ENCODE results near the gene PDE1A. TPM values are rescaled to one million over a fixed set of nuclear protein-coding genes. Genes with fewer than 3 reads are reported as not detected.
"Not testable (repeated sequence)": the region's sequence is repeated elsewhere in the genome, so short reads cannot be mapped to it uniquely, and the experiment has no call there.

PDE1A gene
- polyA plus RNA-seq, 10 donors: 10.4 to 22.1 (median 14.2) TPM

- DNase-seq: no peak
These were observed 14.0 kb downstream of the PDE1A start for GRCh38 chr2:182412858-182413257.

- DNase-seq: no peak
These were observed 16.7 kb downstream of the PDE1A start for GRCh38 chr2:182410120-182410519.

GRCh38 chr2:182406221-182406620, 20.6 kb downstream of the PDE1A start:
- no peak for DNase-seq

- DNase-seq: peak in 1 of 3 donors; percentile 72
These were observed 21.8 kb downstream of the PDE1A start for GRCh38 chr2:182404975-182405561.

GRCh38 chr2:182404092-182404491, 22.7 kb downstream of the PDE1A start:
- peak in 2 of 3 donors; percentile 72 to 84 for DNase-seq

GRCh38 chr2:182393270-182393760, 33.5 kb downstream of the PDE1A start:
- DNase-seq: no peak

- no peak for DNase-seq
These were observed 35.4 kb downstream of the PDE1A start for GRCh38 chr2:182391443-182391842.

GRCh38 chr2:182386267-182386880, 40.5 kb downstream of the PDE1A start:
- DNase-seq: not testable (repeated sequence)

- no peak for DNase-seq
These were observed 42.0 kb downstream of the PDE1A start for GRCh38 chr2:182384860-182385259.

- DNase-seq: no peak
These were observed 45.6 kb downstream of the PDE1A start for GRCh38 chr2:182381225-182381624.

GRCh38 chr2:182379241-182379640, 47.6 kb downstream of the PDE1A start:
- DNase-seq: peak; percentile 73 to 89 (median 83)

GRCh38 chr2:182378759-182379158, 48.1 kb downstream of the PDE1A start:
- no peak for DNase-seq

- no peak for DNase-seq
These were observed 49.4 kb downstream of the PDE1A start for GRCh38 chr2:182377467-182377866.

- no peak for DNase-seq
These were observed 51.0 kb downstream of the PDE1A start for GRCh38 chr2:182375862-182376261.

GRCh38 chr2:182372661-182373060, 54.2 kb downstream of the PDE1A start:
- peak in 2 of 3 donors; percentile 23 to 71 for DNase-seq

- DNase-seq: no peak
These were observed 57.8 kb downstream of the PDE1A start for GRCh38 chr2:182368996-182369395.

GRCh38 chr2:182368446-182368845, 58.4 kb downstream of the PDE1A start:
- no peak for DNase-seq

- no peak for DNase-seq
These were observed 59.4 kb downstream of the PDE1A start for GRCh38 chr2:182367401-182367800.

GRCh38 chr2:182366628-182367027, 60.2 kb downstream of the PDE1A start:
- DNase-seq: peak in 1 of 3 donors; percentile 32

GRCh38 chr2:182365855-182366254, 61.0 kb downstream of the PDE1A start:
- no peak for DNase-seq

- no peak for DNase-seq
These were observed 65.4 kb downstream of the PDE1A start for GRCh38 chr2:182361477-182361876.

- DNase-seq: no peak
These were observed 66.1 kb downstream of the PDE1A start for GRCh38 chr2:182360663-182361260.

- DNase-seq: peak; percentile 41 to 74 (median 71)
These were observed 66.7 kb downstream of the PDE1A start for GRCh38 chr2:182359990-182360662.

All from muscle of back (tissue), 11 donors.